ENCODE measurements around the gene COL4A1. TPM values are rescaled to one million over a fixed set of nuclear protein-coding genes. Genes with fewer than 3 reads are reported as not detected.

COL4A1 gene
- total RNA-seq, 6 donors from 2014 or later = 81.7 to 309 (median 167) TPM

- Histone ChIP-seq H3K27ac (no peak overlapping the region), H3K27me3 (no peaks in the 10 kb centered on the region), H3K4me3 (no peak overlapping the region), H3K36me3 (no peaks in the 10 kb centered on the region), H3K4me1 (peaks cover 4 to 8% (median 5%) of the 10 kb centered on the region in 4 donors), H3K9me3 (no peaks in the 10 kb centered on the region)
- TF ChIP-seq EP300 (IDR thresholded peaks at IDR 0.05) (no peak), CTCF (IDR thresholded peaks at IDR 0.05) (no peak), POLR2A (IDR thresholded peaks at IDR 0.05) (no peak), POLR2AphosphoS5 (IDR thresholded peaks at IDR 0.05) (no peak)
- no peak for DNase-seq
- no peak for ATAC-seq (ENCODE audit: low FRiP score in 2 of 2)
- 72 to 80% methylated on average over 16 of the region's 16 CpGs for whole genome bisulfite sequencing, 2 donors
Observed at GRCh38 chr13:110132225-110132982, 174.6 kb downstream of the COL4A1 start.

- H3K4me1 ChIP-seq = peaks cover 8 to 10% (median 9%) of the 10 kb centered on the region in 4 donors
- no peak for TF ChIP-seq POLR2AphosphoS5 (IDR thresholded peaks at IDR 0.05)
- no peak for TF ChIP-seq EP300 (IDR thresholded peaks at IDR 0.05)
- TF ChIP-seq CTCF (IDR thresholded peaks at IDR 0.05) = no peak
- TF ChIP-seq POLR2A (IDR thresholded peaks at IDR 0.05) = no peak
- H3K9me3 ChIP-seq = no peaks in the 10 kb centered on the region
- H3K36me3 ChIP-seq = no peaks in the 10 kb centered on the region
- H3K4me3 ChIP-seq = no peak overlapping the region
- ATAC-seq (ENCODE audit: low FRiP score in 2 of 2) (no peak), DNase-seq (no peak)
- WGBS, 2 donors = 84 to 89% methylated on average over 9 to 11 of the region's 11 CpGs
- H3K27me3 ChIP-seq = no peaks in the 10 kb centered on the region
- H3K27ac ChIP-seq = no peak overlapping the region
Observed at GRCh38 chr13:110131424-110131823, 175.5 kb downstream of the COL4A1 start.

- Histone ChIP-seq H3K4me1 (peaks cover 15 to 18% (median 17%) of the 10 kb centered on the region in 4 donors), H3K27me3 (no peaks in the 10 kb centered on the region), H3K36me3 (no peaks in the 10 kb centered on the region), H3K4me3 (no peak overlapping the region), H3K27ac (no peak overlapping the region), H3K9me3 (no peaks in the 10 kb centered on the region)
- no peak for DNase-seq
- no peak for ATAC-seq (ENCODE audit: low FRiP score in 2 of 2)
- 92% methylated on average over 3 of the region's 3 CpGs for WGBS, 2 donors
- no peak for TF ChIP-seq POLR2A (IDR thresholded peaks at IDR 0.05)
- TF ChIP-seq EP300 (IDR thresholded peaks at IDR 0.05) = no peak
- TF ChIP-seq CTCF (IDR thresholded peaks at IDR 0.05) = no peak
- no peak for TF ChIP-seq POLR2AphosphoS5 (IDR thresholded peaks at IDR 0.05)
Observed at GRCh38 chr13:110130431-110130830, 176.5 kb downstream of the COL4A1 start.

GRCh38 chr13:110129539-110130186 lies 177.3 kb downstream of the COL4A1 start:
- Histone ChIP-seq H3K27ac (peak overlapping the region in 1 of 4 donors; percentile 41), H3K4me1 (peaks cover 16 to 19% (median 18%) of the 10 kb centered on the region in 4 donors), H3K9me3 (no peaks in the 10 kb centered on the region), H3K27me3 (no peaks in the 10 kb centered on the region), H3K36me3 (no peaks in the 10 kb centered on the region), H3K4me3 (peak overlapping the region in 1 of 4 donors; percentile 29)
- 79 to 84% methylated on average over 9 to 14 of the region's 14 CpGs for WGBS, 2 donors
- ATAC-seq (ENCODE audit: low FRiP score in 2 of 2) (no peak), DNase-seq (peak in 1 of 2 donors; percentile 53)
- no peak for TF ChIP-seq EP300 (IDR thresholded peaks at IDR 0.05)
- TF ChIP-seq POLR2AphosphoS5 (IDR thresholded peaks at IDR 0.05) = no peak

- peak in 1 of 2 donors; percentile 46 for DNase-seq
- no peak for ATAC-seq (ENCODE audit: low FRiP score in 2 of 2)
- H3K36me3 ChIP-seq = no peaks in the 10 kb centered on the region
- no peak for TF ChIP-seq CTCF (IDR thresholded peaks at IDR 0.05)
- TF ChIP-seq EP300 (IDR thresholded peaks at IDR 0.05) = peak in 1 of 4 donors; percentile 16
- peaks cover 16 to 19% (median 18%) of the 10 kb centered on the region in 4 donors for H3K4me1 ChIP-seq
- H3K9me3 ChIP-seq = no peaks in the 10 kb centered on the region
- peak overlapping the region in 1 of 4 donors; percentile 41 for H3K27ac ChIP-seq
- 85 to 96% methylated on average over 17 of the region's 17 CpGs for WGBS, 2 donors
- peak overlapping the region in 1 of 4 donors; percentile 29 for H3K4me3 ChIP-seq
- H3K27me3 ChIP-seq = no peaks in the 10 kb centered on the region
Observed at GRCh38 chr13:110129076-110129475, 177.9 kb downstream of the COL4A1 start.

Data from upper lobe of left lung (tissue), 6 donors.